GM19099 (cell line): ENCODE data around the gene TBC1D22A.

Source experiments
- POLR2A ChIP-seq: IDR thresholded peaks from 3 replicates; pipeline ENCODE4 v1.6.1; 2011; ENCODE audit warnings: low read depth; ENCODE audit not compliant: insufficient read length; ENCODE audit errors: extremely low read depth

The TBC1D22A gene

GRCh38 chr22:46884365-46884764 lies 121.9 kb downstream of the TBC1D22A start:
- no peak for TF ChIP-seq POLR2A

- no peak for TF ChIP-seq POLR2A
Observed at GRCh38 chr22:46887978-46888377, 125.5 kb downstream of the TBC1D22A start.

GRCh38 chr22:46890819-46891218 lies 128.4 kb downstream of the TBC1D22A start:
- no peak for TF ChIP-seq POLR2A

GRCh38 chr22:46891382-46891951 lies 129.0 kb downstream of the TBC1D22A start:
- no peak for TF ChIP-seq POLR2A

- no peak for TF ChIP-seq POLR2A
Observed at GRCh38 chr22:46892866-46893265, 130.4 kb downstream of the TBC1D22A start.

GRCh38 chr22:46893281-46894020 lies 131.0 kb downstream of the TBC1D22A start:
- TF ChIP-seq POLR2A, result no peak

GRCh38 chr22:46894081-46894671 lies 131.7 kb downstream of the TBC1D22A start:
- TF ChIP-seq POLR2A, result no peak

- TF ChIP-seq POLR2A, result no peak
Observed at GRCh38 chr22:46894851-46895640, 132.6 kb downstream of the TBC1D22A start.

GRCh38 chr22:46895753-46896152 lies 133.3 kb downstream of the TBC1D22A start:
- no peak for TF ChIP-seq POLR2A

- TF ChIP-seq POLR2A, result no peak
Observed at GRCh38 chr22:46896166-46896565, 133.7 kb downstream of the TBC1D22A start.

GRCh38 chr22:46896568-46897245 lies 134.3 kb downstream of the TBC1D22A start:
- no peak for TF ChIP-seq POLR2A

GRCh38 chr22:46897246-46897623 lies 134.8 kb downstream of the TBC1D22A start:
- no peak for TF ChIP-seq POLR2A

GRCh38 chr22:46900549-46900948 lies 138.1 kb downstream of the TBC1D22A start:
- no peak for TF ChIP-seq POLR2A

GRCh38 chr22:46902436-46902835 lies 140.0 kb downstream of the TBC1D22A start:
- TF ChIP-seq POLR2A, result no peak
